ENCODE data around the gene TBXAS1.

TBXAS1 gene

GRCh38 chr7:139885511-139885910 is 56.4 kb downstream of the TBXAS1 start:
- Histone ChIP-seq H3K4me3 (ENCODE audit: low read length, poor library complexity, severe bottlenecking) (no peak overlapping the region), H2AFZ (ENCODE audit: low read length) (no peak overlapping the region), H3K4me1 (ENCODE audit: insufficient read depth, low read length, poor library complexity, severe bottlenecking) (no peaks in the 10 kb centered on the region), H3K9me3 (ENCODE audit: insufficient read depth, low read depth, low read length) (no peaks in the 10 kb centered on the region), H3K9ac (ENCODE audit: low read depth, low read length, poor library complexity, severe bottlenecking) (no peak overlapping the region), H3K79me2 (ENCODE audit: insufficient read depth, low read length) (no peaks in the 10 kb centered on the region), H4K20me1 (ENCODE audit: insufficient read depth, low read length, poor library complexity, severe bottlenecking) (no peaks in the 10 kb centered on the region), H3F3A (ENCODE audit: low read depth) (no peaks in the 10 kb centered on the region), H3K27me3 (ENCODE audit: insufficient read depth, low read length, poor library complexity, severe bottlenecking) (no peaks in the 10 kb centered on the region), H3K9me2 (replicated peaks; ENCODE audit: low read depth, low read length) (no peaks in the 10 kb centered on the region), H3K4me2 (ENCODE audit: low read depth, low read length, poor library complexity, severe bottlenecking) (no peak overlapping the region), H3K36me3 (ENCODE audit: insufficient read depth, low read length) (no peaks in the 10 kb centered on the region)
- TF ChIP-seq CTCF (conservative IDR thresholded peaks at IDR 0.05; ENCODE audit: low read length) (no peak), EZH2phosphoT487 (IDR thresholded peaks at IDR 0.05; ENCODE audit: borderline replicate concordance) (no peak)

- H3K36me3 ChIP-seq (ENCODE audit: insufficient read depth, low read length) = no peaks in the 10 kb centered on the region
- H3K27me3 ChIP-seq (ENCODE audit: insufficient read depth, low read length, poor library complexity, severe bottlenecking) = no peaks in the 10 kb centered on the region
- no peaks in the 10 kb centered on the region for H3K9me3 ChIP-seq (ENCODE audit: insufficient read depth, low read depth, low read length)
- H4K20me1 ChIP-seq (ENCODE audit: insufficient read depth, low read length, poor library complexity, severe bottlenecking) = no peaks in the 10 kb centered on the region
- no peak for TF ChIP-seq CTCF (conservative IDR thresholded peaks at IDR 0.05; ENCODE audit: low read length)
- no peak for TF ChIP-seq EZH2phosphoT487 (IDR thresholded peaks at IDR 0.05; ENCODE audit: borderline replicate concordance)
- no peak overlapping the region for H2AFZ ChIP-seq (ENCODE audit: low read length)
- no peaks in the 10 kb centered on the region for H3F3A ChIP-seq (ENCODE audit: low read depth)
- no peak overlapping the region for H3K4me2 ChIP-seq (ENCODE audit: low read depth, low read length, poor library complexity, severe bottlenecking)
- no peaks in the 10 kb centered on the region for H3K9me2 ChIP-seq (replicated peaks; ENCODE audit: low read depth, low read length)
- no peaks in the 10 kb centered on the region for H3K79me2 ChIP-seq (ENCODE audit: insufficient read depth, low read length)
- no peak overlapping the region for H3K9ac ChIP-seq (ENCODE audit: low read depth, low read length, poor library complexity, severe bottlenecking)
- H3K4me1 ChIP-seq (ENCODE audit: insufficient read depth, low read length, poor library complexity, severe bottlenecking) = no peaks in the 10 kb centered on the region
- H3K4me3 ChIP-seq (ENCODE audit: low read length, poor library complexity, severe bottlenecking) = no peak overlapping the region
Measured at GRCh38 chr7:139886206-139886605, 57.1 kb downstream of the TBXAS1 start.

DNA sequence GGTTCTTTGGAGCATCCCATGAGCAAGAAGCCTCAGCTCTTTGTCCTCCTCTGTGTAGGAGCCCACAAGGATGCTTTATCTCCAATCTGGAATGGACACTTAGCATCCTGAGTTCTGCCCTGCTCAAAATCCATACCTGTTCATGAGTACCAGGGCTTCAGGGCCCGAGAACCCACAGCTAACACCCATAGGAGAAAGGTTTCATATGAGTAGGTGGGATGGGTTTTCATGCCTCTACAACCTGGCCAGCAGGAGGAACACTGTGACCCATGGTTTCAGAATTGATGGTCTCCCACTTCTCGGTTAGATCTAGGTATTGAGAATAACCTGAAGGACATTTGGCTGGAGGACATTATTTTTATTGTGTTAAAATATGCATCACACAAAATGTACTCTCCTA is 57.8 kb downstream of the TBXAS1 start:
- Histone ChIP-seq H3K4me3 (ENCODE audit: low read length, poor library complexity, severe bottlenecking) (no peak overlapping the region), H3K27me3 (ENCODE audit: insufficient read depth, low read length, poor library complexity, severe bottlenecking) (no peaks in the 10 kb centered on the region), H3K4me1 (ENCODE audit: insufficient read depth, low read length, poor library complexity, severe bottlenecking) (no peaks in the 10 kb centered on the region), H4K20me1 (ENCODE audit: insufficient read depth, low read length, poor library complexity, severe bottlenecking) (no peaks in the 10 kb centered on the region), H2AFZ (ENCODE audit: low read length) (no peak overlapping the region), H3K4me2 (ENCODE audit: low read depth, low read length, poor library complexity, severe bottlenecking) (no peak overlapping the region), H3K79me2 (ENCODE audit: insufficient read depth, low read length) (no peaks in the 10 kb centered on the region), H3K36me3 (ENCODE audit: insufficient read depth, low read length) (no peaks in the 10 kb centered on the region), H3K9me3 (ENCODE audit: insufficient read depth, low read depth, low read length) (no peaks in the 10 kb centered on the region), H3K9me2 (replicated peaks; ENCODE audit: low read depth, low read length) (no peaks in the 10 kb centered on the region), H3F3A (ENCODE audit: low read depth) (no peaks in the 10 kb centered on the region), H3K9ac (ENCODE audit: low read depth, low read length, poor library complexity, severe bottlenecking) (no peak overlapping the region)
- TF ChIP-seq CTCF (conservative IDR thresholded peaks at IDR 0.05; ENCODE audit: low read length) = no peak
- no peak for TF ChIP-seq EZH2phosphoT487 (IDR thresholded peaks at IDR 0.05; ENCODE audit: borderline replicate concordance)

All from Loucy (cell line).